Measurements from ENCODE around the gene DPYSL4. TPM values are rescaled to one million over a fixed set of nuclear protein-coding genes. Genes with fewer than 3 reads are reported as not detected.

Gene DPYSL4
- total and polyA plus RNA-seq, 2 experiments from 2014 or later: 2.1 to 4.1 TPM

- H3K9me2 ChIP-seq (replicated peaks; ENCODE audit: insufficient read depth): no peaks in the 10 kb centered on the region
- no peak for TF ChIP-seq EZH2 (IDR thresholded peaks at IDR 0.05; ENCODE audit: borderline replicate concordance)
- TF ChIP-seq EZH2phosphoT487 (IDR thresholded peaks at IDR 0.05; ENCODE audit: low read depth, severe bottlenecking, unreplicated experiment): no peak
- no peak for TF ChIP-seq CTCF (IDR thresholded peaks at IDR 0.05; ENCODE audit: poor library complexity)
- H3K4me1 ChIP-seq (ENCODE audit: insufficient read depth): no peaks in the 10 kb centered on the region
- WGBS (ENCODE audit: low lambda C conversion rate, missing lambda C conversion rate): 85% methylated on average over 36 of the region's 36 CpGs
- no peaks in the 10 kb centered on the region for H3K9me3 ChIP-seq (ENCODE audit: low read depth)
- H3K27ac ChIP-seq: no peak overlapping the region
- H3K36me3 ChIP-seq (replicated peaks; ENCODE audit: insufficient read depth, low read depth): no peaks in the 10 kb centered on the region
- peaks cover 9% of the 10 kb centered on the region for H3K27me3 ChIP-seq
- H3K79me2 ChIP-seq: no peaks in the 10 kb centered on the region
- no peaks in the 10 kb centered on the region for H4K20me1 ChIP-seq (ENCODE audit: insufficient read depth, poor library complexity, severe bottlenecking)
- H3K4me2 ChIP-seq: no peak overlapping the region
- H2AFZ ChIP-seq: no peak overlapping the region
- no peak for DNase-seq (ENCODE audit: low spot score)
- H3K4me3 ChIP-seq: no peak overlapping the region
Observed at GRCh38 chr10:132170561-132171361, 16.0 kb upstream of the DPYSL4 start.

GRCh38 chr10:132172091-132173066 is 14.4 kb upstream of the DPYSL4 start:
- 68% methylated on average over 26 of the region's 26 CpGs for WGBS (ENCODE audit: low lambda C conversion rate, missing lambda C conversion rate)
- H3K27me3 ChIP-seq: peaks cover 23% of the 10 kb centered on the region

GRCh38 chr10:132173185-132173584 is 13.6 kb upstream of the DPYSL4 start:
- no peaks in the 10 kb centered on the region for H4K20me1 ChIP-seq (ENCODE audit: insufficient read depth, poor library complexity, severe bottlenecking)
- no peaks in the 10 kb centered on the region for H3K79me2 ChIP-seq
- H3K27me3 ChIP-seq: peaks cover 23% of the 10 kb centered on the region
- H3K36me3 ChIP-seq (replicated peaks; ENCODE audit: insufficient read depth, low read depth): no peaks in the 10 kb centered on the region
- H3K4me1 ChIP-seq (ENCODE audit: insufficient read depth): no peaks in the 10 kb centered on the region
- no peak for TF ChIP-seq EZH2phosphoT487 (IDR thresholded peaks at IDR 0.05; ENCODE audit: low read depth, severe bottlenecking, unreplicated experiment)
- TF ChIP-seq CTCF (IDR thresholded peaks at IDR 0.05; ENCODE audit: poor library complexity): no peak
- no peak for TF ChIP-seq EZH2 (IDR thresholded peaks at IDR 0.05; ENCODE audit: borderline replicate concordance)
- H3K9me2 ChIP-seq (replicated peaks; ENCODE audit: insufficient read depth): no peaks in the 10 kb centered on the region
- WGBS (ENCODE audit: low lambda C conversion rate, missing lambda C conversion rate): 88% methylated on average over 5 of the region's 5 CpGs
- no peak overlapping the region for H3K4me3 ChIP-seq
- no peak overlapping the region for H3K27ac ChIP-seq
- no peak for DNase-seq (ENCODE audit: low spot score)
- no peak overlapping the region for H3K4me2 ChIP-seq
- H2AFZ ChIP-seq: no peak overlapping the region
- no peaks in the 10 kb centered on the region for H3K9me3 ChIP-seq (ENCODE audit: low read depth)

More at GRCh38 chr10:132172091-132173066, 14.4 kb upstream of the DPYSL4 start:
- H3K9me2 ChIP-seq (replicated peaks; ENCODE audit: insufficient read depth): no peaks in the 10 kb centered on the region
- H3K27ac ChIP-seq: no peak overlapping the region
- no peaks in the 10 kb centered on the region for H3K4me1 ChIP-seq (ENCODE audit: insufficient read depth)
- no peak for TF ChIP-seq CTCF (IDR thresholded peaks at IDR 0.05; ENCODE audit: poor library complexity)
- no peak for TF ChIP-seq EZH2 (IDR thresholded peaks at IDR 0.05; ENCODE audit: borderline replicate concordance)
- no peak overlapping the region for H3K4me2 ChIP-seq
- no peaks in the 10 kb centered on the region for H3K79me2 ChIP-seq
- no peak overlapping the region for H3K4me3 ChIP-seq
- no peaks in the 10 kb centered on the region for H3K9me3 ChIP-seq (ENCODE audit: low read depth)
- H2AFZ ChIP-seq: no peak overlapping the region
- no peaks in the 10 kb centered on the region for H3K36me3 ChIP-seq (replicated peaks; ENCODE audit: insufficient read depth, low read depth)
- no peak for DNase-seq (ENCODE audit: low spot score)
- no peaks in the 10 kb centered on the region for H4K20me1 ChIP-seq (ENCODE audit: insufficient read depth, poor library complexity, severe bottlenecking)

Measured in hepatocyte (in vitro differentiated cells).